K562 (cell line): ENCODE measurements around the gene WNK2. TPM values are rescaled to one million over a fixed set of nuclear protein-coding genes. Genes with fewer than 3 reads are reported as not detected.

Source experiments
- ATAC-seq: fragments of 200-7000 bp; cut with Tn5 transposase; 3 replicates; pipeline ENCODE4 v1.9.1; 2020; ENCODE audit warnings: moderate library complexity
- BruUV-seq: library from RNA; stranded (reverse); fragments of 400-500 nt; replicated peaks from 2 replicates; lab custom pipeline; 2021; lab: Mats Ljungman, UMichigan
- CTCF ChIA-PET: fragments of 300-600 bp; formaldehyde crosslinking; extraction: SDS; loops from one replicate; lab custom pipeline; 2021; ENCODE audit warnings: low intra/inter-chr PET ratio; lab: Yijun Ruan, JAX
- POLR2A ChIA-PET: fragments of 300-600, 350-650 bp; sonication (Branson Sonifier 250); formaldehyde crosslinking; extraction: SDS; loops from one replicate; lab custom pipeline; 2021; ENCODE audit warnings: antibody characterized with exemption, inconsistent platforms; lab: Yijun Ruan, JAX
- DNase-seq, 4 experiments: peaks; one replicate each; pipeline versions ENCODE4 v3.0.0 to v3.0.0-alpha.2; 2011 to 2018; ENCODE audit warnings: low spot score in 3 of 4, mixed read lengths in 3 of 4; ENCODE audit errors: extremely low read depth in 1 of 4
- FAIRE-seq: peaks from 2 replicates; lab custom pipeline; 2011; peaks lifted over from hg19 to GRCh38; lab: Jason Lieb, UNC
- H2AFZ ChIP-seq: 2 replicates; pipeline ENCODE4 v1.6.0; 2011; ENCODE audit warnings: low read depth, low read length, control low read depth, inconsistent platforms
- H3K27ac ChIP-seq: fragments of 200-600 bp; 3 replicates; pipeline ENCODE4 v1.8.0; 2011; ENCODE audit warnings: low read depth, mild to moderate bottlenecking, control low read depth, inconsistent platforms, low read length, moderate library complexity, mixed read lengths; ENCODE audit errors: extremely low read depth
- H3K27me3 ChIP-seq, 2 experiments: fragments of 300-600 bp in 1 of 2; 2 replicates in 1 of 2; 3 replicates in 1 of 2; pipeline versions ENCODE4 v1.6.0 to v1.8.0; 2011; ENCODE audit warnings: inconsistent platforms in 2 of 2, low read length in 2 of 2, mild to moderate bottlenecking in 1 of 2, mixed read lengths in 1 of 2, moderate library complexity in 1 of 2; ENCODE audit not compliant: control insufficient read depth in 2 of 2, insufficient read depth in 2 of 2
- H3K36me3 ChIP-seq: fragments of 300-600 bp; 3 replicates; pipeline ENCODE4 v1.8.0; 2011; ENCODE audit warnings: mild to moderate bottlenecking, low read length, inconsistent platforms; ENCODE audit not compliant: control insufficient read depth, insufficient read depth
- H3K4me1 ChIP-seq, 2 experiments: fragments of 200-600 bp in 1 of 2; replicated peaks in 1 of 2; 2 replicates in 1 of 2; 3 replicates in 1 of 2; pipeline versions ENCODE4 v1.5.1 to v1.8.0; 2011; ENCODE audit warnings: inconsistent platforms in 2 of 2, low read length in 2 of 2, mild to moderate bottlenecking in 1 of 2, mixed read lengths in 1 of 2, moderate library complexity in 1 of 2; ENCODE audit not compliant: control insufficient read depth in 2 of 2, insufficient read depth in 2 of 2
- H3K4me2 ChIP-seq: 2 replicates; pipeline ENCODE4 v1.6.1; 2011; ENCODE audit warnings: low read length, control low read depth, inconsistent platforms, mixed read lengths; ENCODE audit not compliant: insufficient read depth
- H3K4me3 ChIP-seq: fragments of 200-600 bp; sonication (generic), shearing (Covaris generic); 2 replicates; pipeline ENCODE4 v1.5.1; 2016; ENCODE audit warnings: control low read depth, inconsistent platforms
- H3K79me2 ChIP-seq: fragments of 200-600 bp; 3 replicates; pipeline ENCODE4 v1.8.0; 2011; ENCODE audit warnings: low read length, inconsistent platforms; ENCODE audit not compliant: control insufficient read depth, insufficient read depth
- H3K9ac ChIP-seq, 2 experiments: 2 replicates each; pipeline versions ENCODE4 v1.6.0 to v1.6.1; 2011; ENCODE audit warnings: low read depth in 2 of 2, low read length in 2 of 2, control low read depth in 1 of 2, inconsistent platforms in 1 of 2, mild to moderate bottlenecking in 1 of 2, mixed read lengths in 1 of 2; ENCODE audit not compliant: insufficient read depth in 1 of 2
- H3K9me1 ChIP-seq: one replicate; pipeline ENCODE4 v1.6.0; 2011; ENCODE audit warnings: inconsistent platforms, mild to moderate bottlenecking, low read length, moderate library complexity; ENCODE audit not compliant: control insufficient read depth, insufficient read depth
- H3K9me3 ChIP-seq: replicated peaks from 2 replicates; pipeline ENCODE4 v1.5.1; 2011; ENCODE audit warnings: low read depth, low read length, inconsistent platforms; ENCODE audit not compliant: control insufficient read depth, insufficient read depth
- H4K20me1 ChIP-seq: replicated peaks from 2 replicates; pipeline ENCODE4 v1.6.1; 2011; ENCODE audit warnings: low read length, inconsistent platforms, mixed read lengths; ENCODE audit not compliant: control insufficient read depth, insufficient read depth
- DMBX1 ChIP-seq: fragments of 250-450 bp; sonication (Bioruptor Pico); IDR thresholded peaks from 2 replicates; pipeline ENCODE4 v1.8.0; 2022; ENCODE audit warnings: inconsistent platforms, mild to moderate bottlenecking, moderate library complexity, borderline replicate concordance
- MBD2 ChIP-seq: sonication (generic); IDR thresholded peaks from 2 replicates; pipeline ENCODE4 v1.6.1; 2016; ENCODE audit warnings: low read depth, borderline replicate concordance
- PRPF4 ChIP-seq: fragments of 200-400 bp; formaldehyde crosslinking; IDR thresholded peaks from one replicate; pipeline ENCODE4 v1.6.1; 2017; ENCODE audit warnings: low read length, low read depth, mild to moderate bottlenecking; ENCODE audit not compliant: insufficient read depth, poor library complexity, severe bottlenecking
- RFX1 ChIP-seq: fragments of 450-650 bp; IDR thresholded peaks from 2 replicates; pipeline ENCODE4 v1.6.1; 2016; ENCODE audit warnings: mild to moderate bottlenecking, moderate library complexity
- WGBS: fragments of 100-300 bp; shearing (Covaris generic); methylation state at CpG from one replicate; pipeline ENCODE4 v1.1.6; 2016; ENCODE audit warnings: low coverage, mixed read lengths; ENCODE audit not compliant: insufficient coverage; ENCODE audit errors: missing lambda C conversion rate; 5-methylcytosine and 5-hydroxymethylcytosine counted together
- in situ Hi-C: fragments of 300-500 bp; cut with MboI; formaldehyde crosslinking; loops from 4 replicates; pipeline ENCODE4 v1.15.0; 2018; ENCODE audit warnings: inconsistent platforms, mixed read lengths
- intact Hi-C: fragments of 100-400 bp; cut with micrococcal nuclease; formaldehyde crosslinking; loops from 2 replicates; pipeline ENCODE4 v1.14.2; 2022
- polyA plus RNA-seq, 8 experiments: library from polyadenylated mRNA; depleted of rRNA in 4 of 8; stranded (reverse) in 5 of 8; unstranded in 3 of 8; fragments of >200 nt; fragmentation: Nextera tagmentation in 2 of 8; fragmentation: Illumina TruSeq in 1 of 8; extraction: Ambion mirVana in 2 of 8; extraction: Trizol in 1 of 8; gene quantifications; 2 replicates each; pipeline versions ENCODE4 v1.2.1 to v1.2.3, GENCODE V29; 2011 to 2014; ENCODE audit warnings: inconsistent platforms in 1 of 8, missing spikeins in 1 of 8
- total RNA-seq, 7 experiments: library from RNA; depleted of rRNA in 6 of 7; stranded (reverse); fragments of >200 nt in 6 of 7; fragmentation: Illumina TruSeq in 2 of 7; extraction: Trizol in 2 of 7; gene quantifications; 2 replicates each; pipeline versions ENCODE4 v1.2.1 to v1.2.3, GENCODE V29; 2011 to 2021; ENCODE audit warnings: low replicate concordance in 1 of 7
- TF ChIP-seq, protein P1 (sequence below): fragments of 250-450 bp; sonication (Bioruptor Pico); IDR thresholded peaks from 2 replicates; pipeline ENCODE4 v1.5.0; 2022; ENCODE audit warnings: mild to moderate bottlenecking
- TF ChIP-seq, protein P2 (sequence below): fragments of 250-450 bp; sonication (Bioruptor Pico); IDR thresholded peaks from 2 replicates; pipeline ENCODE4 v1.4.0; 2020; ENCODE audit warnings: mild to moderate bottlenecking
- TF ChIP-seq, protein P3 (sequence below): IDR thresholded peaks from 3 replicates; pipeline ENCODE4 v1.6.1; 2011; ENCODE audit warnings: borderline replicate concordance, mild to moderate bottlenecking, moderate library complexity; ENCODE audit not compliant: insufficient read length; ENCODE audit errors: extremely low read depth

WNK2 gene
- total and polyA plus RNA-seq, 9 of the 15 experiments (the other 6 are each of a cell fraction or from before 2014, with no cell fraction given) = 0.36 to 3.3 (median 0.64) TPM; not detected in 2

DNA sequence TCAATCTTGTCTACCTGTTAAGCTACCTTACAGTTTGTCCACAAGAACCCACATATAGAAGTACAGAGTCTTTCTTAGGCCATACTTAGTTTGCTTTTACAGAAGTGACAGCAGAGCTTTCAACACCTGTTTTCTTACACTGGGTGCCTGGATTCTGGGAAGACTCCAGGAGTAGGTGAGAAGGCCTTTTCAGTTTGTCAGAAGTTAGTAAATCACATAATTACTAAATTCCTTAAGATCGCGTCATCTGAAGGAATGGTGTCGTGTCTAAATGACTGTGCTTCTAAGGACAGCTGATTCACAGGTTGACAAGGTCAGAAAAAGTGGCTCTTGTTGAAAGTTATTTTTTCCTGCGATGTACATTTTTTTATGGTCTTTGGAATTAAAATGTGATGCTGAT is 170.5 kb downstream of the WNK2 start:
- Histone ChIP-seq H3K27me3 (no peaks in the 10 kb centered on the region; a peak in 1 of 5 replicates), H3K4me1 (no peaks in the 10 kb centered on the region), H3K9me3 (no peaks in the 10 kb centered on the region), H2AFZ (no peak overlapping the region), H4K20me1 (no peaks in the 10 kb centered on the region), H3K4me2 (no peak overlapping the region), H3K27ac (no peak overlapping the region), H3K79me2 (no peaks in the 10 kb centered on the region), H3K4me3 (no peak overlapping the region), H3K9ac (no peak overlapping the region), H3K36me3 (no peaks in the 10 kb centered on the region), H3K9me1 (no peaks in the 10 kb centered on the region)
- 10% methylated on average over 4 of the region's 4 CpGs for WGBS
- in situ Hi-C loops = no loop called here
- POLR2A ChIA-PET = interaction anchor here (1.1 kb wide), 1 partner anchor 94 kb away, joined by 3 read pairs; no protein-coding TSS in a partner anchor
- no peak for ATAC-seq
- FAIRE-seq = no peak
- CTCF ChIA-PET = no interaction called here
- TF ChIP-seq, protein P1, sequence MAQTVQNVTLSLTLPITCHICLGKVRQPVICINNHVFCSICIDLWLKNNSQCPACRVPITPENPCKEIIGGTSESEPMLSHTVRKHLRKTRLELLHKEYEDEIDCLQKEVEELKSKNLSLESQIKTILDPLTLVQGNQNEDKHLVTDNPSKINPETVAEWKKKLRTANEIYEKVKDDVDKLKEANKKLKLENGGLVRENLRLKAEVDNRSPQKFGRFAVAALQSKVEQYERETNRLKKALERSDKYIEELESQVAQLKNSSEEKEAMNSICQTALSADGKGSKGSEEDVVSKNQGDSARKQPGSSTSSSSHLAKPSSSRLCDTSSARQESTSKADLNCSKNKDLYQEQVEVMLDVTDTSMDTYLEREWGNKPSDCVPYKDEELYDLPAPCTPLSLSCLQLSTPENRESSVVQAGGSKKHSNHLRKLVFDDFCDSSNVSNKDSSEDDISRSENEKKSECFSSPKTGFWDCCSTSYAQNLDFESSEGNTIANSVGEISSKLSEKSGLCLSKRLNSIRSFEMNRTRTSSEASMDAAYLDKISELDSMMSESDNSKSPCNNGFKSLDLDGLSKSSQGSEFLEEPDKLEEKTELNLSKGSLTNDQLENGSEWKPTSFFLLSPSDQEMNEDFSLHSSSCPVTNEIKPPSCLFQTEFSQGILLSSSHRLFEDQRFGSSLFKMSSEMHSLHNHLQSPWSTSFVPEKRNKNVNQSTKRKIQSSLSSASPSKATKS (CRISPR knock-in tag) = no peak
- no peak for TF ChIP-seq PRPF4
- no peak for TF ChIP-seq DMBX1 (CRISPR knock-in tag)
- TF ChIP-seq, protein P2, sequence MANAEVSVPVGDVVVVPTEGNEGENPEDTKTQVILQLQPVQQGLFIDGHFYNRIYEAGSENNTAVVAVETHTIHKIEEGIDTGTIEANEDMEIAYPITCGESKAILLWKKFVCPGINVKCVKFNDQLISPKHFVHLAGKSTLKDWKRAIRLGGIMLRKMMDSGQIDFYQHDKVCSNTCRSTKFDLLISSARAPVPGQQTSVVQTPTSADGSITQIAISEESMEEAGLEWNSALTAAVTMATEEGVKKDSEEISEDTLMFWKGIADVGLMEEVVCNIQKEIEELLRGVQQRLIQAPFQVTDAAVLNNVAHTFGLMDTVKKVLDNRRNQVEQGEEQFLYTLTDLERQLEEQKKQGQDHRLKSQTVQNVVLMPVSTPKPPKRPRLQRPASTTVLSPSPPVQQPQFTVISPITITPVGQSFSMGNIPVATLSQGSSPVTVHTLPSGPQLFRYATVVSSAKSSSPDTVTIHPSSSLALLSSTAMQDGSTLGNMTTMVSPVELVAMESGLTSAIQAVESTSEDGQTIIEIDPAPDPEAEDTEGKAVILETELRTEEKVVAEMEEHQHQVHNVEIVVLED (CRISPR knock-in tag) = no peak
- TF ChIP-seq, protein P3, sequence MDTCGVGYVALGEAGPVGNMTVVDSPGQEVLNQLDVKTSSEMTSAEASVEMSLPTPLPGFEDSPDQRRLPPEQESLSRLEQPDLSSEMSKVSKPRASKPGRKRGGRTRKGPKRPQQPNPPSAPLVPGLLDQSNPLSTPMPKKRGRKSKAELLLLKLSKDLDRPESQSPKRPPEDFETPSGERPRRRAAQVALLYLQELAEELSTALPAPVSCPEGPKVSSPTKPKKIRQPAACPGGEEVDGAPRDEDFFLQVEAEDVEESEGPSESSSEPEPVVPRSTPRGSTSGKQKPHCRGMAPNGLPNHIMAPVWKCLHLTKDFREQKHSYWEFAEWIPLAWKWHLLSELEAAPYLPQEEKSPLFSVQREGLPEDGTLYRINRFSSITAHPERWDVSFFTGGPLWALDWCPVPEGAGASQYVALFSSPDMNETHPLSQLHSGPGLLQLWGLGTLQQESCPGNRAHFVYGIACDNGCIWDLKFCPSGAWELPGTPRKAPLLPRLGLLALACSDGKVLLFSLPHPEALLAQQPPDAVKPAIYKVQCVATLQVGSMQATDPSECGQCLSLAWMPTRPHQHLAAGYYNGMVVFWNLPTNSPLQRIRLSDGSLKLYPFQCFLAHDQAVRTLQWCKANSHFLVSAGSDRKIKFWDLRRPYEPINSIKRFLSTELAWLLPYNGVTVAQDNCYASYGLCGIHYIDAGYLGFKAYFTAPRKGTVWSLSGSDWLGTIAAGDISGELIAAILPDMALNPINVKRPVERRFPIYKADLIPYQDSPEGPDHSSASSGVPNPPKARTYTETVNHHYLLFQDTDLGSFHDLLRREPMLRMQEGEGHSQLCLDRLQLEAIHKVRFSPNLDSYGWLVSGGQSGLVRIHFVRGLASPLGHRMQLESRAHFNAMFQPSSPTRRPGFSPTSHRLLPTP = no peak
- no peak for TF ChIP-seq MBD2
- no peak for TF ChIP-seq RFX1
- no TSS peak for BruUV-seq
- intact Hi-C loops = no loop called here
- no peak for DNase-seq
